Right lobe of liver (tissue), 6 donors: ENCODE results near the gene UBAC2. TPM values are rescaled to one million over a fixed set of nuclear protein-coding genes. Genes with fewer than 3 reads are reported as not detected.

Source experiments
- ATAC-seq, 4 donors: fragments of 200-7000 bp; cut with Tn5 transposase; one replicate each; pipeline ENCODE4 v1.9.1; 2020; ENCODE audit warnings: mild to moderate bottlenecking in 4 of 4, moderate library complexity in 4 of 4
- DNase-seq, 3 donors: peaks; one replicate each; pipeline ENCODE4 v3.0.0-alpha.2; 2020
- H3K27ac ChIP-seq, 3 donors: fragments of 200-600 bp; one replicate each; pipeline ENCODE4 v1.8.0; 2022
- H3K27me3 ChIP-seq, 2 donors: fragments of 200-600 bp; one replicate each; pipeline ENCODE4 v1.8.0; 2022
- H3K36me3 ChIP-seq, 4 donors: fragments of 200-600 bp; sonication (generic) in 1 of 4; one replicate each; pipeline versions ENCODE4 v1.5.1 to v1.8.0; 2017 to 2022; ENCODE audit warnings: control low read depth in 1 of 4
- H3K4me1 ChIP-seq, 4 donors: fragments of 200-600 bp; sonication (generic) in 1 of 4; one replicate each; pipeline versions ENCODE4 v1.5.1 to v1.8.0; 2017 to 2022; ENCODE audit warnings: control low read depth in 1 of 4
- H3K4me3 ChIP-seq, 3 donors: fragments of 200-600 bp; one replicate each; pipeline ENCODE4 v1.8.0; 2022
- H3K9me3 ChIP-seq, 4 donors: fragments of 200-600 bp; sonication (generic) in 1 of 4; one replicate each; pipeline versions ENCODE4 v1.5.1 to v1.8.0; 2017 to 2022; ENCODE audit warnings: control low read depth in 1 of 4
- POLR2A ChIP-seq: fragments of 450-650 bp; IDR thresholded peaks from one replicate; pipeline ENCODE4 v1.6.1; 2017; ENCODE audit warnings: antibody characterized with exemption, mild to moderate bottlenecking
- WGBS: methylation state at CpG from one replicate; pipeline ENCODE4 v1.1.6; 2018; ENCODE audit warnings: low coverage, low lambda C conversion rate; ENCODE audit not compliant: insufficient coverage; ENCODE audit errors: missing lambda C conversion rate; 5-methylcytosine and 5-hydroxymethylcytosine counted together
- intact Hi-C, 2 donors: fragments of 100-400 bp; cut with DNase I; formaldehyde crosslinking; loops; one replicate each; pipeline versions ENCODE4 v1.11.2 to v1.14.1; 2022
- total RNA-seq, 6 experiments: library from RNA; depleted of rRNA in 2 of 6; stranded (reverse); fragments of >200 nt in 2 of 6; fragmentation: NEBNext Ultra II Directional in 3 of 6; extraction: Animal tissue kit (Norgen Biotek cat#: 25700) in 3 of 6; gene quantifications; one replicate each; pipeline versions ENCODE4 v1.1.0 to v1.2.4, GENCODE V29; 2016 to 2023
- TF ChIP-seq, protein P1 (sequence below), 4 donors: fragments of 200-600 bp in 3 of 4; fragments of 450-650 bp in 1 of 4; IDR thresholded peaks; one replicate each; pipeline versions ENCODE4 v1.5.1 to v1.8.0; 2016 to 2022; ENCODE audit warnings: antibody characterized with exemption in 4 of 4, mild to moderate bottlenecking in 2 of 4
- donor health status: DM: no; HTN: yes; CAD: no.
- donor health status: DM: no; HTN: no; CAD: no.
- donor health status: DM: no; HTN: no; CAD: no.
- donor health status: DM: no; HTN: yes; CAD: no.
- donor health status: DM: no; HTN: yes; CAD: no.

UBAC2 gene
- total RNA-seq, 6 experiments from 2014 or later: 30.2 to 45.0 (median 37.0) TPM

DNA sequence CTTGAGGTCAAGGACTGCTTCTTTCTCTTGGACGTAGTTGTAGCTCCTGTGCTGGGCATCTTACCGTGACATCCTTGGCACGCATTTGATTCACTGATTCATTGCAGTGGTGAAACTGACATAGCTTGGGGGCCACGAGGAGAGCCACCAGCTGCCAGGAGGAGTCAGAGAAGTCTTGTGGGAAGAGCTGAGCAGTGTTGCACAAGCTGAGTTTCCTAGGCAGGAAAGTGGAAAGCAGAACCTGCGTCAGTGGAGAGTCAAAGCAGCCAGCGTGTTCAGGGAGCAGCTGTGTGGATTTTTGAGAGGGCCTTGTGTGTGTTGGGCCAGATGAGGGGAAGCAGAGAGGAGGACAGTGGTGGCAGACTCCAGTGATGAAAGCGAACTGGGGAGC, 111.8 kb downstream of the UBAC2 start:
- Histone ChIP-seq H3K4me3 (no peak overlapping the region), H3K27me3 (no peaks in the 10 kb centered on the region), H3K4me1 (peaks cover 0 to 10% (median 0%) of the 10 kb centered on the region in 4 donors), H3K9me3 (no peaks in the 10 kb centered on the region), H3K27ac (no peak overlapping the region), H3K36me3 (no peaks in the 10 kb centered on the region)
- DNase-seq (peak in 1 of 3 donors; percentile 44), ATAC-seq (peak; percentile 47 to 71 (median 62))
- TF ChIP-seq, protein P1, sequence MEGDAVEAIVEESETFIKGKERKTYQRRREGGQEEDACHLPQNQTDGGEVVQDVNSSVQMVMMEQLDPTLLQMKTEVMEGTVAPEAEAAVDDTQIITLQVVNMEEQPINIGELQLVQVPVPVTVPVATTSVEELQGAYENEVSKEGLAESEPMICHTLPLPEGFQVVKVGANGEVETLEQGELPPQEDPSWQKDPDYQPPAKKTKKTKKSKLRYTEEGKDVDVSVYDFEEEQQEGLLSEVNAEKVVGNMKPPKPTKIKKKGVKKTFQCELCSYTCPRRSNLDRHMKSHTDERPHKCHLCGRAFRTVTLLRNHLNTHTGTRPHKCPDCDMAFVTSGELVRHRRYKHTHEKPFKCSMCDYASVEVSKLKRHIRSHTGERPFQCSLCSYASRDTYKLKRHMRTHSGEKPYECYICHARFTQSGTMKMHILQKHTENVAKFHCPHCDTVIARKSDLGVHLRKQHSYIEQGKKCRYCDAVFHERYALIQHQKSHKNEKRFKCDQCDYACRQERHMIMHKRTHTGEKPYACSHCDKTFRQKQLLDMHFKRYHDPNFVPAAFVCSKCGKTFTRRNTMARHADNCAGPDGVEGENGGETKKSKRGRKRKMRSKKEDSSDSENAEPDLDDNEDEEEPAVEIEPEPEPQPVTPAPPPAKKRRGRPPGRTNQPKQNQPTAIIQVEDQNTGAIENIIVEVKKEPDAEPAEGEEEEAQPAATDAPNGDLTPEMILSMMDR (IDR thresholded peaks at IDR 0.05): no peak
- TF ChIP-seq POLR2A: peak; percentile 37
- intact Hi-C loops: no loop called here
- WGBS: 73% methylated on average over 7 of the region's 7 CpGs

DNA sequence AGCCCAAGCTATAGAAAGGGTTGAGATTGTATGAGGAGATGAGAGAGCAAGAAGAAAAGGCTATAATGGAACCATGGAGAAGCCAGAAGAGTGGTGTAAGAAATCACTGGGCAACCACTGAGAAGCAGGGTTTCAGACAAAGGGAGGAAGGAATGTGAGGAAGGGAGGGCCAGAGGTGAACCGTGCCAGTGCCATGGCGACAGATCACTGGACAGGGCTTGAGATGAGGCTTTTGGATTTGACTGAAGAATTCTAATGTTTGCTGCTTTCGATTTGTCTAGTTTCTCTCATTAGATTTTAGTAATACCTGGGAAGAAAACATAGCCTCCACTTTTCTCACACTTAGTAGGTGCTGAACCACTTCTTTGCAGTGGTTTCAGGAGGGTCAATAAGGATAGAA, 112.8 kb downstream of the UBAC2 start:
- Histone ChIP-seq H3K4me1 (peaks cover 0 to 10% (median 0%) of the 10 kb centered on the region in 4 donors), H3K4me3 (no peak overlapping the region), H3K9me3 (no peaks in the 10 kb centered on the region), H3K27me3 (no peaks in the 10 kb centered on the region), H3K27ac (peak overlapping the region in 2 of 3 donors; percentile 3 to 25), H3K36me3 (no peaks in the 10 kb centered on the region)
- WGBS: 53% methylated on average over 3 of the region's 3 CpGs
- ATAC-seq (peak; percentile 31 to 58 (median 46)), DNase-seq (no peak)
- no peak for TF ChIP-seq POLR2A
- TF ChIP-seq, protein P1 (IDR thresholded peaks at IDR 0.05): no peak
- intact Hi-C loops: no loop called here

DNA sequence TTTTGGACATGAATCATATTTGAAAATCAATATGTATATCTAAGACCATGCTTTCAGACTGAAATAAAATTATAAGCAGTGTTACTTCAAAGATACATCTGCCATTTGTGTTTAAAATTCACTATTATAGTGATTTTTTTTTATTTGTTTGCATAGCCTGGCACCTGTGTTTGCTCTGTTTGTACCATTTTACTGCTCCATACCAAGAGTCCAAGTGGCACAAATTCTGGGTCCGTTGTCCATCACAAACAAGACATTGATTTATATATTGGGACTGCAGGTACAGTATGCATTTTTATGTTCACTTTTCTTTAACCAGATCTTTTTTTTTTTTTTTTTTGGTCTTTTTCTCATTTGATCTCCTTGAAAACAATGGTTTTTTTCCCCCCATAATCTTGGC, 113.3 kb downstream of the UBAC2 start:
- WGBS: 21% methylated on average over 1 of the region's 1 CpG
- DNase-seq (no peak), ATAC-seq (peak in 3 of 4 donors; percentile 40 to 58 (median 52))
- Histone ChIP-seq H3K27ac (peak overlapping the region in 2 of 3 donors; percentile 3 to 25), H3K4me1 (peaks cover 0 to 10% (median 0%) of the 10 kb centered on the region in 4 donors), H3K36me3 (no peaks in the 10 kb centered on the region), H3K27me3 (no peaks in the 10 kb centered on the region), H3K4me3 (no peak overlapping the region), H3K9me3 (no peaks in the 10 kb centered on the region)
- intact Hi-C loops: no loop called here
- TF ChIP-seq, protein P1 (IDR thresholded peaks at IDR 0.05): no peak
- no peak for TF ChIP-seq POLR2A

DNA sequence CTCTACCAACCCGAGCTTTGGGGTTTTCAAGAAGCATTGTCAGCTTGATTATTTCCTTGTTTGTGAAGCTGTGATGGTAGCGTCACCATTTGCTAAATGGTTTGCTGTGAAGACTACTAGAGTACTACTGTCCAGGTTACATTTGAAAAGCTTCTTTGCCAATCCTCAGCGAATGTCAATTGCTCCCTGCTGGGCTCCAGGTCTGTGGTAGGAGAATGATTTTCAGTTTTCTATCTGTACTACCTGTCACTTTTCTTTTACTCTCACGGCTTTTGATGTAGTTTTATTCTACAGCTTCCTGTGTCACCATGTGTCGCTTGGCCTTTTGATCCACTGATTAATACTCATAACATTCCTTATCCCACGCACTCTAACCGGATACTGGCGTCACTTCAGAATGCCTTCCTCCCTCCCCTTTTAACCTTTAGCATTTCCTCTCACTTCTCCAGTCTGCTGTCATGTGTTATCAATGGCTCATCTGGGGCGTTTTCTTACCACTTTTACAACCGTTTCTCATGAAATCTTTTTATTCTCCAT, 114.1 kb downstream of the UBAC2 start:
- intact Hi-C loops: no loop called here
- WGBS: 63% methylated on average over 10 of the region's 10 CpGs
- peaks cover 0 to 10% (median 0%) of the 10 kb centered on the region in 4 donors for H3K4me1 ChIP-seq
- H3K27me3 ChIP-seq: no peaks in the 10 kb centered on the region
- TF ChIP-seq, protein P1 (IDR thresholded peaks at IDR 0.05): no peak
- no peak for TF ChIP-seq POLR2A
- H3K4me3 ChIP-seq: no peak overlapping the region
- no peaks in the 10 kb centered on the region for H3K36me3 ChIP-seq
- DNase-seq (no peak), ATAC-seq (peak in 3 of 4 donors; percentile 12 to 37 (median 31))
- H3K27ac ChIP-seq: no peak overlapping the region
- no peaks in the 10 kb centered on the region for H3K9me3 ChIP-seq
